ENCODE data around the gene CRYL1.

The CRYL1 gene

DNA sequence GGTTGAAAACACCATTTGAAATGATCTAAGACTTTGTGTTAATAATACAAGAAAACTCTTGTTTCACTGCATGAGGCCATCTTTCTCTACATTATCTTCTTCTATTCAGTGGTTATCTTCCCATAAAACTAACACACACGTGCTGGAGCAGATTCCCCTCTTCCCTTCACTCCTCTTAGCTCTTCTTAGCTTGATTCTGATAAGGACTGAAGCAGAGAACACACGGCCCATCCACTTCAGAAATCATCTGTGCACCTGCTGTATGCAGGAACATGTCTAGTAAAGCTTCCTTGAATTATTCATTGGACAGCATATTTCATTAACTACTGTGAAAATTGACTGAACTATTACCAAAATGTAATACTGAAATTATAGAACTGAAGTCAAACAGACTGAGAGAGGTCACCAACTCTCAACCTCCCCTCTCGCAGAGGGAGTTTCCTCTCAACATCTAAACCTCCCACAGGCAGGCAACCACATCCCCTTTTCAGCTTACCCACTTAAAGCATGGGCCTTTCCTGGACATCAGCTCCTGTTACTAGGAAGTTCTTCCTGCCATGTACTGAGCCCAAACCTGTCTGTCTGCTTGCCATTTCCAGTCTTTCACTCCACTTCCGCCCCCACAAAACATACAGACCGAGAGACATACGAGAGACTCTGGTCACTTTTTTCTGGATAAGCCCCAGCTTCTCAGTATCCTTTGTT lies 113.9 kb downstream of the CRYL1 start:
- H3K4me1 ChIP-seq: no peaks in the 10 kb centered on the region; the same call in 1 of the 2 replicates
- no peak for TF ChIP-seq CTCF (IDR thresholded peaks at IDR 0.05; ENCODE audit: low read depth, low read length)

DNA sequence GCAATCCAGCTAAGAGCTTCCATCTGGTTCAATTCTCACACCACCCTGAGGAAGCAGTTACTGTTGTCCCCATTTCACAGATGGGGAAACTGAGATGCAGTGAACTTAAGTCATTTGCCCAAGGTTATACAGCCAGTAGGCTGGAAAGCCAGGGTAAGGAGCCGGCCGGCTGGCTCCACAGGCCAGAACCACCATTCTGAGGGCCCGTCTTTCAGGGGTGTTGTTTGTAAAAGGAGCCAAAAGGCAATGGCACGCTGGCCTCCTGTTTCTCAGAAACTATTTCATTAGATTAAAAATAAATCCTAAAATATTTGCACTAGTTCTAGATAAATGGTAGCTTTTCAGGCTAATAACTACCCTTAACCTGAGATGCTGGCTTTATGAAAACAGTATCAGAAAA lies 114.9 kb downstream of the CRYL1 start:
- Histone ChIP-seq H3K4me1 (no peaks in the 10 kb centered on the region; the same call in 1 of the 2 replicates), H3K9me3 (no peaks in the 10 kb centered on the region), H3K27me3 (no peaks in the 10 kb centered on the region), H3K36me3 (no peaks in the 10 kb centered on the region), H3K4me3 (ENCODE audit: low read depth, low read length) (no peak overlapping the region)
- TF ChIP-seq CTCF (IDR thresholded peaks at IDR 0.05; ENCODE audit: low read depth, low read length): no peak
- no peak for DNase-seq

More for the DNA sequence above, 113.9 kb downstream of the CRYL1 start:
- no peaks in the 10 kb centered on the region for H3K27me3 ChIP-seq
- no peaks in the 10 kb centered on the region for H3K36me3 ChIP-seq
- no peak for DNase-seq
- H3K9me3 ChIP-seq: no peaks in the 10 kb centered on the region
- H3K4me3 ChIP-seq (ENCODE audit: low read depth, low read length): no peak overlapping the region

DNA sequence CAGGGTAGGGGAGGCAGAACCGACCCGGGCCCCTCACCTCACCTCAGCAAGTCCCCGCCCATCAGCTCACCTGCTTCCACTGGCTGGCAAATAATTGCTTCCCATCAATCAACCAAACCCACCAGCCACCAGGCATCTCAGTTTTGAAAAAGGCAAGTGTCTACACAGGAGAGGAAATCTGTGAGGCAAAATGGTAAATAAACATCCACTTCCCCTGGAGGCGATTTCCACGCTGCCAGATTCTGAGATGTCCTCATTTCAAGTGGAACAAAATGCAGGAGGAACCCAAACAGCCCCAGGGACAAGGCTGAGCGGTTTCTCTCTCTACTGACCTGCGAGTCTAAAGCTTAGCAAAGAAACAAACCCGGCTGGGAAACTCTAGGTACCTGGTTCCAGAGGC lies 117.5 kb downstream of the CRYL1 start:
- TF ChIP-seq CTCF (IDR thresholded peaks at IDR 0.05; ENCODE audit: low read depth, low read length): no peak
- no peaks in the 10 kb centered on the region for H3K9me3 ChIP-seq
- H3K36me3 ChIP-seq: no peaks in the 10 kb centered on the region
- DNase-seq: no peak
- no peaks in the 10 kb centered on the region; the same call in 1 of the 2 replicates for H3K4me1 ChIP-seq
- H3K27me3 ChIP-seq: no peaks in the 10 kb centered on the region
- no peak overlapping the region for H3K4me3 ChIP-seq (ENCODE audit: low read depth, low read length)

DNA sequence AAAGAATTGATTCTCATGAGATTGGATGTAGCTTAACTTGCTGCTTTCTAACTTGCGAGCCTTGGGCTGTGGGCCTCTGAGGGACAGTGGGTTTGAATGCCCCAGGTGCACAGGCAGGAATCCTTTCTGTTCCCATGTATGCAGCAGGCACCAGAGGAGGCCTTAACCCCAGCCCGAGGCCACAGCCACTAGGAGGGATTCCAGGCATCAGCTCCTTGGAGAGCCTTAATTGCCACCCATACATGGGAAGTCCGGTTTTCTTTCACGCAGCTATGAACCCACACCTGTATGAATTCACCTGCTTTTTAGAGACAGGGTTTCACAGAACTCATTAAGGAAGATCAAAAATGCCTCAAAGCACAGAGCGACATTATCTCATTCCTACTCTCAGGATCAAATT lies 117.9 kb downstream of the CRYL1 start:
- no peaks in the 10 kb centered on the region for H3K36me3 ChIP-seq
- DNase-seq: no peak
- TF ChIP-seq CTCF (IDR thresholded peaks at IDR 0.05; ENCODE audit: low read depth, low read length): no peak
- H3K4me3 ChIP-seq (ENCODE audit: low read depth, low read length): no peak overlapping the region
- no peaks in the 10 kb centered on the region for H3K9me3 ChIP-seq
- no peaks in the 10 kb centered on the region; the same call in 1 of the 2 replicates for H3K4me1 ChIP-seq
- no peaks in the 10 kb centered on the region for H3K27me3 ChIP-seq

DNA sequence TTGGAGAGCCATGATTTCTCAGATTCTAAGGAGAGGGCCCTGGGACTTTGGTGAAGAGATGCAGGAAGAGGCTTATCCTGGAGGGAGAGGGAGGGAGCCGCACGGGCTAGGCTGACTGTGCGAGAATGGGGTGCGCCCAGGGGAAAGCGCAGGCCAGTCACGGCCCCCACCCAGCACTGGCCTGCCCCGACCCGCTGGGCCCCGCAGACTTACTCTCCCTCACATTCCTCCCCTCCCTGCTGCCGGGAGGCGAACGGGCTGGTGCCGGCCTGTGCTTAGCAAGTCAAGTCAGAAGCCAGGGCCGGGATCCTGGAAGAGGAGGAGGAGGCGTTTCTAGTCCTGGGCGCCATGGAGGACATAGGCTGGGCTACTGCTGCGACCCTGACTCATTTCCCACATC lies 120.0 kb downstream of the CRYL1 start:
- no peaks in the 10 kb centered on the region for H3K27me3 ChIP-seq
- no peak for DNase-seq
- no peaks in the 10 kb centered on the region for H3K9me3 ChIP-seq
- no peak for TF ChIP-seq CTCF (IDR thresholded peaks at IDR 0.05; ENCODE audit: low read depth, low read length)
- no peak overlapping the region for H3K4me3 ChIP-seq (ENCODE audit: low read depth, low read length)
- H3K36me3 ChIP-seq: no peaks in the 10 kb centered on the region
- no peaks in the 10 kb centered on the region for H3K4me1 ChIP-seq

GRCh38 chr13:20404488-20405222 lies 121.0 kb downstream of the CRYL1 start:
- no peak for TF ChIP-seq CTCF (IDR thresholded peaks at IDR 0.05; ENCODE audit: low read depth, low read length)
- DNase-seq: no peak
- Histone ChIP-seq H3K4me1 (no peaks in the 10 kb centered on the region), H3K9me3 (no peaks in the 10 kb centered on the region), H3K27me3 (no peaks in the 10 kb centered on the region), H3K4me3 (ENCODE audit: low read depth, low read length) (no peak overlapping the region), H3K36me3 (no peaks in the 10 kb centered on the region)
